Measurements from ENCODE around the gene BMAL1.

GRCh38 chr11:13388741-13389140 lies 111.2 kb downstream of the BMAL1 start:
- no peak for TF ChIP-seq CTCF (conservative IDR thresholded peaks at IDR 0.05; ENCODE audit: low read depth, low read length)
- no peak for TF ChIP-seq EZH2 (IDR thresholded peaks at IDR 0.05; ENCODE audit: borderline replicate concordance, low read depth, low read length, poor library complexity, severe bottlenecking)
